ENCODE data around the gene CDKN2B-AS1.

Gene CDKN2B-AS1

GRCh38 chr9:22100626-22101025 lies 106.0 kb downstream of the CDKN2B-AS1 start:
- Histone ChIP-seq H3K4me1 (no peaks in the 10 kb centered on the region), H3K4me2 (no peak overlapping the region), H4K20me1 (no peaks in the 10 kb centered on the region), H3K4me3 (no peak overlapping the region), H3K27me3 (no peaks in the 10 kb centered on the region), H3K9me3 (no peaks in the 10 kb centered on the region), H3K27ac (no peak overlapping the region), H3K36me3 (no peaks in the 10 kb centered on the region), H3K9ac (no peak overlapping the region)
- no peak for TF ChIP-seq Cebpa-rat (IDR thresholded peaks at IDR 0.05)

GRCh38 chr9:22102146-22103053 lies 107.8 kb downstream of the CDKN2B-AS1 start:
- H3K36me3 ChIP-seq, result no peaks in the 10 kb centered on the region
- TF ChIP-seq Cebpa-rat (IDR thresholded peaks at IDR 0.05), result no peak
- H4K20me1 ChIP-seq, result no peaks in the 10 kb centered on the region
- no peak overlapping the region for H3K9ac ChIP-seq
- H3K4me1 ChIP-seq, result no peaks in the 10 kb centered on the region
- H3K27ac ChIP-seq, result no peak overlapping the region
- H3K4me2 ChIP-seq, result no peak overlapping the region
- H3K9me3 ChIP-seq, result no peaks in the 10 kb centered on the region
- no peak overlapping the region for H3K4me3 ChIP-seq
- no peaks in the 10 kb centered on the region for H3K27me3 ChIP-seq

- H3K27ac ChIP-seq, result no peak overlapping the region
- H3K9ac ChIP-seq, result no peak overlapping the region
- no peak for TF ChIP-seq Cebpa-rat (IDR thresholded peaks at IDR 0.05)
- H3K36me3 ChIP-seq, result no peaks in the 10 kb centered on the region
- H3K4me2 ChIP-seq, result no peak overlapping the region
- no peaks in the 10 kb centered on the region for H3K27me3 ChIP-seq
- no peaks in the 10 kb centered on the region for H3K4me1 ChIP-seq
- H4K20me1 ChIP-seq, result no peaks in the 10 kb centered on the region
- H3K4me3 ChIP-seq, result no peak overlapping the region
- H3K9me3 ChIP-seq, result no peaks in the 10 kb centered on the region
These were observed 109.3 kb downstream of the CDKN2B-AS1 start for GRCh38 chr9:22103685-22104575.

GRCh38 chr9:22105005-22105722 lies 110.6 kb downstream of the CDKN2B-AS1 start:
- no peak overlapping the region for H3K9ac ChIP-seq
- H3K4me3 ChIP-seq, result no peak overlapping the region
- no peaks in the 10 kb centered on the region for H3K4me1 ChIP-seq
- no peaks in the 10 kb centered on the region for H3K36me3 ChIP-seq
- H3K4me2 ChIP-seq, result no peak overlapping the region
- no peak overlapping the region for H3K27ac ChIP-seq
- H4K20me1 ChIP-seq, result no peaks in the 10 kb centered on the region
- H3K27me3 ChIP-seq, result no peaks in the 10 kb centered on the region
- no peak for TF ChIP-seq Cebpa-rat (IDR thresholded peaks at IDR 0.05)
- H3K9me3 ChIP-seq, result no peaks in the 10 kb centered on the region

GRCh38 chr9:22107202-22108045 lies 112.8 kb downstream of the CDKN2B-AS1 start:
- no peak for TF ChIP-seq Cebpa-rat (IDR thresholded peaks at IDR 0.05)

GRCh38 chr9:22108581-22109370 lies 114.2 kb downstream of the CDKN2B-AS1 start:
- Histone ChIP-seq H3K4me3 (no peak overlapping the region), H3K4me2 (no peak overlapping the region), H3K9me3 (no peaks in the 10 kb centered on the region), H3K9ac (no peak overlapping the region), H4K20me1 (no peaks in the 10 kb centered on the region), H3K36me3 (no peaks in the 10 kb centered on the region), H3K4me1 (no peaks in the 10 kb centered on the region), H3K27me3 (no peaks in the 10 kb centered on the region), H3K27ac (no peak overlapping the region)
- TF ChIP-seq Cebpa-rat (IDR thresholded peaks at IDR 0.05), result no peak

More at GRCh38 chr9:22107202-22108045, 112.8 kb downstream of the CDKN2B-AS1 start:
- no peaks in the 10 kb centered on the region for H3K9me3 ChIP-seq
- H3K36me3 ChIP-seq, result no peaks in the 10 kb centered on the region
- H4K20me1 ChIP-seq, result no peaks in the 10 kb centered on the region
- H3K27me3 ChIP-seq, result no peaks in the 10 kb centered on the region
- H3K4me2 ChIP-seq, result no peak overlapping the region
- no peak overlapping the region for H3K4me3 ChIP-seq
- H3K9ac ChIP-seq, result no peak overlapping the region
- no peaks in the 10 kb centered on the region for H3K4me1 ChIP-seq
- H3K27ac ChIP-seq, result no peak overlapping the region

- H3K9ac ChIP-seq, result no peak overlapping the region
- no peaks in the 10 kb centered on the region for H3K27me3 ChIP-seq
- H3K4me3 ChIP-seq, result no peak overlapping the region
- no peaks in the 10 kb centered on the region for H4K20me1 ChIP-seq
- H3K9me3 ChIP-seq, result no peaks in the 10 kb centered on the region
- no peak overlapping the region for H3K27ac ChIP-seq
- no peak overlapping the region for H3K4me2 ChIP-seq
- H3K36me3 ChIP-seq, result no peaks in the 10 kb centered on the region
- H3K4me1 ChIP-seq, result no peaks in the 10 kb centered on the region
- no peak for TF ChIP-seq Cebpa-rat (IDR thresholded peaks at IDR 0.05)
These were observed 116.8 kb downstream of the CDKN2B-AS1 start for GRCh38 chr9:22111176-22111953.

GRCh38 chr9:22111954-22112247 lies 117.3 kb downstream of the CDKN2B-AS1 start:
- Histone ChIP-seq H3K4me2 (no peak overlapping the region), H3K4me3 (no peak overlapping the region), H3K9me3 (no peaks in the 10 kb centered on the region), H3K27me3 (no peaks in the 10 kb centered on the region), H3K9ac (no peak overlapping the region), H3K36me3 (no peaks in the 10 kb centered on the region), H3K4me1 (no peaks in the 10 kb centered on the region), H4K20me1 (no peaks in the 10 kb centered on the region), H3K27ac (no peak overlapping the region)
- TF ChIP-seq Cebpa-rat (IDR thresholded peaks at IDR 0.05), result no peak

Measured in BLaER1 (cell line).